Suppressor macrophage treated with lipopolysaccharide for 4 hours (primary cell): ENCODE data around the gene SLC44A2.

Experiments
- DNase-seq: peaks from one replicate; pipeline ENCODE4 v3.0.0-alpha.2; 2020

The SLC44A2 gene

DNA sequence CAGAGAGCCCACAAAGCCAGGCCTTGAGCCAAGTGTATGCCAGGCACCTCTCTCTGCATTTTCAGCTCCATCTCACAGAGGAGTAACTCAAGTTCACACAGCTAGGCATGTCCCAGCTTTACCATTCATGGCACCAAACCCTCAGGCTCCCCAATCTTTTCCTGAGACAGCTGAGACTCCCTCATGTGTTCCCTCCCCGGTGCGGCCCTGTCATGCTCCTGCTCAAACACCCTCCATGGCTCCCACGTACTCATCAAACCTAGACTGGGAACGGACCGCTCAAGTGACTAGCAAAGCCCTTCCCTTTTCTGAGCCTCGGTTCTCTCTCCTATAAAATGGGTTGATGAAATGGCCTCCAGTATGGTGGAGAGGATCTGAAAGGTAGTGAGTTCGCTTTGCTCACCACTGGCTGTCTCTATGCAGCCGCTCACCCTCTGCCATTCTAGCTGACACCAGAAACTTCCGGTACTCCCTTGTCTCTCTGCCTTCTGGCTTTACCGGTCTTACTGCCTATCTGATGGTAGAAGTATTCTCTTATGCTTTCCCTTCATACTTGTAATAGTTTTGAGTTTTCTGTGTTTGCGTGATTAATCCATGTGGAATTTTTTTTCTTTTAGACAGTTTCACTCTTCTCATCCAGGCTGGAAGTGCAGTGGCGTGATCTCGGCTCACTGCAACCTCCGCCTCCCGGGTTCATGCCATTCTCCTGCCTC lies 7.8 kb upstream of the SLC44A2 start:
- DNase-seq = no peak

DNA sequence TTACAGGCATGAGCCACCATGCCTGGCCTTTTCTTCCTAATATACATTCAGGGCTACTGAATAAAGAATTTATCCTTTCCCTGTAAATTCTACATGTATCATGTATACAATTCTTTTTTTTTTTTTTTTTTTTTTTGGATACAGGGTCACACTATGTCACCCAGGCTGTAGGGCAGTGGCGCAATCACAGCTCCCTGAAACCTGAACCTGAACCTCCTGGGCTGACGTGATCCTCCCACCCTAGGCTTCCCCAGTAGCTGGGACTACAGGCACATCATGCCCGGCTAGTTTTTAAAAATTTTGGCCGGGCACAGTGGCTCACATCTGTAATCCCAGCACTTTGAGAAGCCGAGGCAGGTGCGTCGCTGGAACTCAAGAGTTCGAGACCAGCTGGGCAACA lies 6.5 kb upstream of the SLC44A2 start:
- DNase-seq = no peak

DNA sequence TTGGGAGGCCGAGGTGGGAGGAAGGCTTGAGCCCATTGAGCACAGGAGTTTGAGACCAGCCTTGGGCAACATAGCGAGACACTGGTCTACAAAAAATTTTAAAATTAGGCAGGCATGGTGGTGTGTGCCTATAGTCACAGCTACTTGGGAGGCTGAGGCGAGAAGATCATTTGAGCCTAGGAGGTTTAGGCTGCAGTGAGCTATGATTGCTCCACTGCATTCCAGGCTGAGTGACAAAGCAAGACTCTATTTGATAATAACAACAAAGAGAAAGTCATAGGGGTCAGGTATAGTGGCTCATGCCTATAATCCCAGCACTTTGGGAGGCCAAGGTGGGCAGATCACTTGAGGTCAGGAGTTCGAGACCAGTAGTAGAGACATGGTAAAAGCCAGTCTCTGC lies 4.6 kb upstream of the SLC44A2 start:
- no peak for DNase-seq

DNA sequence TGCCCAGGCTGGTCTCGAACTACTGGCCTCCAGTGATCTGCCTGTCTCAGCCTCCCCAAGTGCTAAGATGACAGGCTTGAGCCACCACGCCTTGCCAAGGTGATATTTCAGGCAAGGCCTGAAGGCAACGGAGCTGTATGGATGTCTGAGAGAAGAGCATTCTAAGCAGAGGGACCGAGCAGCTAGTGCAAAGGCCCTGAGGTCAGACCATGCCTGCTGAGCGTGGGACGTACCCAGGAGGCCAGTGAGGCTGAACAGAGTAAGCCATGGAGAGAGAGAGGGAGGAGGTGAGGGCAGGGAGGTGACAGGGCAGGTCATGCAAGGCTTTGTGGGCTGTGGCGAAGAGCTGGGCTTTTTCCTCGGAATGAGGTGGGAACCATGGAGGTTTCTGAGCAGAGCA lies 3.4 kb upstream of the SLC44A2 start:
- DNase-seq = no peak

DNA sequence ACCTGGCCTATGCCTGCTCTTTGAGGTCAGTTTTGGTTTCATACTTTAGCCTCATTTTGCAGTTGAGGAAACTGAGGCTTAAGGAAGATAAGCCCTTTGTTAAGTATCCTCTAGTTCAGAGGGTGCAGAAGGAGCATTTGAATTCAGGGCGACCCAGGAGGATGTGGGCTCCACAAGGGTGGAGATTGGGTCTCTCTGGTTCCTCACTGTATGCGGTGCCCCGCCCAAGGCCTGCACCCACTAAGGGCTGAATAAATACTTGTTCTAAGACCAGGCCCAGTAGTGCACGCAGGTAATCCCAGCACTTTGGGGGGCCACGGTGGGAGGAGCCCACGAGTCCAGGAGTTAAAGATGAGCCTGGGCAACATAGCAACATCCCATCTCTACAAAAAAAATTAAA lies 768 bp upstream of the SLC44A2 start:
- DNase-seq = no peak

DNA sequence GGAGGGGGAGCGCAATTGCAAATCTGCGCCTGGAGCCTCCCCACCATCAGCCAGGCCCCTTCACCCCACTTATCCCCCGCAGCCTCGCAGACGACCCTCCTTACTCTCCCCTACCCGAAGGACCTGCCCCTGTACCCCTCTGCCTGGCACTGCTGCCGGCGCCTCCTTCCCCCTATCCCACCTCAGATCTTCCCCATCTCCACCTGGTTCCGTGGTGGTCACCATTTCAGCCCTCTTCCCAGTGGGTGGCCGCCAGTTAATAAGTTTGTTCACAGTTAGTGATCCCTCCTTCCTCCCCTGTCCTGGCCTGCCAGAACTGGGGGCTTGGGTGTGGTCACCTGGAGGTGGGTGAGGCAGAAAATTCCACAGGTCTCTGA lies 397 bp downstream of the SLC44A2 start:
- no peak for DNase-seq

DNA sequence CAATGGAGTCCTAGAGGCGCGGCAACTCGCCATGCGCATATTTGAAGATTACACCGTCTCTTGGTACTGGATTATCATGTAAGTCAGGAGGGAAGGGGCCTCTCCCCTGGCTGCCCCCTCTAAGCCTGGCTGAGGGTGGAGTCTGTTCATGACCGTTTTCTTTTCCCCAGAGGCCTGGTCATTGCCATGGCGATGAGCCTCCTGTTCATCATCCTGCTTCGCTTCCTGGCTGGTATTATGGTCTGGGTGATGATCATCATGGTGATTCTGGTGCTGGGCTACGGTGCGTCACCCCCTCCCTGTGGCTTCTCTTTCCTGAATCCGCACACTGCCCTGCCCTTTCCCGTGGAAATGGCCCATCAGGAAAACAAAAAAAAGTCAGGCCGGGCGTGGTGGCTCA lies 6.5 kb downstream of the SLC44A2 start:
- DNase-seq = no peak

DNA sequence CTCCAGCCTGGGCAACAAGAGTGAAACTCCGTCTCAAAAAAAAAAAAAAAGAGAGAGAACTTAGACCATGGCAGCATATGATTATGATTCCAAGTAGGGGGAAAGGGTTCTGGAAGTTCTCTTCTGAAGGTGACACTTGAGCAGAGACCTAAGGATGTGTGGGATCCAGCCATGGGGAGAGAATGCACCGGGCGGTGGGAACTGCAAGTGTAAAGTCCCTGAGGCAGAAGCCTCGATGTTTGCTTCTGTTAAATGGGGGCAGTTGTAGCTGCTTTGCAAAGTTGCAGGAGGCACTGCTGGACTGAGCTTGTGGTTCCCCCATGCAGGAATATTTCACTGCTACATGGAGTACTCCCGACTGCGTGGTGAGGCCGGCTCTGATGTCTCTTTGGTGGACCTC lies 9.1 kb downstream of the SLC44A2 start:
- no peak for DNase-seq

DNA sequence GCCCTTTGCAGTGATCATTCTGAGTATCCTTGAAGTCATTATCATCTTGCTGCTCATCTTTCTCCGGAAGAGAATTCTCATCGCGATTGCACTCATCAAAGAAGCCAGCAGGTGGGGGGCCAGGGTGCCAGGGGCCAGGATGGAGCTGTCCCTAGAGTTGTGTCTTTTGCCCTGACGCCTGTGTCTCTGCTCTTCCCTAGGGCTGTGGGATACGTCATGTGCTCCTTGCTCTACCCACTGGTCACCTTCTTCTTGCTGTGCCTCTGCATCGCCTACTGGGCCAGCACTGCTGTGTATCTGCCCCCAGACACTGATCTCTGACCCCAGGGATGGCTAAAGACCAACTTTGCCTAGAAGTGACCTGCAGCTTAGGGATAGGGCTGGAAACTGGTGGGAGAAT lies 9.6 kb downstream of the SLC44A2 start:
- no peak for DNase-seq

DNA sequence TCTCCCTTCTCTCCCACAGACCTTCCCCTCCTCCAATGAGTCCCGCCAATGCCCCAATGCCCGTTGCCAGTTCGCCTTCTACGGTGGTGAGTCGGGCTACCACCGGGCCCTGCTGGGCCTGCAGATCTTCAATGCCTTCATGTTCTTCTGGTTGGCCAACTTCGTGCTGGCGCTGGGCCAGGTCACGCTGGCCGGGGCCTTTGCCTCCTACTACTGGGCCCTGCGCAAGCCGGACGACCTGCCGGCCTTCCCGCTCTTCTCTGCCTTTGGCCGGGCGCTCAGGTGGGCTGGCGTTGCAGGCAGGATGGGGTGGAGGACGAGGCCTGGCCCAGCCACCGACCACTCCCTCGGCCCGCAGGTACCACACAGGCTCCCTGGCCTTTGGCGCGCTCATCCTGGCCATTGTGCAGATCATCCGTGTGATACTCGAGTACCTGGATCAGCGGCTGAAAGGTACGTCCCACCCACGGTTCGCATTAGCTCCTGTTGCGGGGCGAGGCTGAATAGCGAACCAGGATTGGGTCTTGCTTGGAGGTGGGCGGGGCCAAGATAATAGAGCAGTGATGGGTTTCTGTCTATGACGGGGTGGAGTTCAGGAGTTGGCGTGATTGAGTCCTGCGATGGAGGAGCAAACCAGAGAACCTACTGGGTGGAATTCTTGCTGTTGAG lies 11.1 kb downstream of the SLC44A2 start:
- DNase-seq = no peak

DNA sequence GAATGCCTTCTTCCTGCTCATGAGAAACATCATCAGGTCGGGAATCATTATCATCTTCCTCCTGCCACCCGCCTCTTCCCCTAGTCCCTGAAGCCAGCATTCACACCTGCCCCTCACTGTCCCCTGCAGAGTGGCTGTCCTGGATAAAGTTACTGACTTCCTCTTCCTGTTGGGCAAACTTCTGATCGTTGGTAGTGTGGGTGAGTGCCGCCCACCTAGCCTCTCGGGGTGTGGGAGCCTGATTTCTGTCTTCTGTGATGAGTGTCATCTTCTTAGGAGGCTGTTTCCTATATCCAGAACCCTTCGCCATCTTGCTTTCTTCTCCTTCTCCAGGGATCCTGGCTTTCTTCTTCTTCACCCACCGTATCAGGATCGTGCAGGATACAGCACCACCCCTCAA lies 12.5 kb downstream of the SLC44A2 start:
- peak; percentile 37 for DNase-seq

DNA sequence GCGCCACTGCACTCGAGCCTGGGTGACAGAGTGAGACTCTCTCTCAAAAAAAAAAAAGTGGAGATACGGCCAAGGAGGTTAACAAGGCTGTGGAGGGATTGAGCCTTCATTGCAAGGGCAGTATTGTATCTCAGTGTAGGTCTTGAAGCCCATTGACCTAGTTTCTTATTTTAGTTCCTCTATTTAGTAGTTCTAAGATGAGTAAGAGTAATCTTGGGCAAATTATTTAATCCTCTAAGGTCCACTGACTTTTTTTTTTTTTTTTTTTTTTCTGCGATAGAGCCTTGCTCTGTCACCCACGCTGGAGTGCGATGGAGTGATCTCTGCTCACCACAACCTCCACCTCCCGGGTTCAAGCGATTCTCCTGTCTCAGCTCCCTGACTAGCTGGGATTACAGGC lies 14.5 kb downstream of the SLC44A2 start:
- DNase-seq = peak; percentile 88

DNA sequence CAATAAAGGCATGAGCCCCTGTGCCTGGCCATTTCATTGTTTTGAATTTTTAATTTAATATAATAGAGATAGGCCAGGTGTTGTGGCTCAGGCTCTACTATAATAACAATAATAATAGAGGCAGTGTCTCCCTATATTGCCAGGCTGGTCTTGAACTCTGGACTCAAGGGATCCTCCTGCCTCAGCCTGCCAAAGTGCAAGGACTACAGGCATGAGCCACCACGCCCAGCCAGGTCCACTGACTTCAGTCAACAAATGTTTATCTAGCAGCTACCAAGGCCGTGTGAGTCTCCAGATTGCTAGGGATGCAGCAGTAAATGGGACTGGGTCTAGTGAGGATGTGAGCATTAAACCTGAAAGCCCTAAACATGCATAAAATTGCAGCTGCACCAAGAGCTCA lies 15.0 kb downstream of the SLC44A2 start:
- no peak for DNase-seq

DNA sequence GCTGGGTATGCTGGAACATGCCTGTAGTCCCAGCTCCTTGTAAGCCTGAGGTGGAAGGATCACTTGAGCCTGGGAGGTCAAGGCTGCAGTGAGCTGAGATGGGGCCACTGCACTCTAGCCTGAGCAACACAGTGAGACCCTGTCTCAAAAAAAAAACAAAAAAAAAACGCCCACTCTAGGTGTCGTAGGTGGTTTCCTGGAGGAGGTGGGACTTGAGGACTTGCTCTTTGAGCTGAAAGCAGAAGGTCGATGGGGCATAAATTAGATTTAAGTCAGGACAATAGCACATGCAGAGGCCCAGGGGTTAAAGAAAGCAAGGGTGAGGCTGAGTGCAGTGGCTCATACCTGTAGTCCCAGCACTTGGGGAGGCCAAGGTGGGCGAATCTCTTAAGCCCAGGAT lies 15.9 kb downstream of the SLC44A2 start:
- DNase-seq = no peak

DNA sequence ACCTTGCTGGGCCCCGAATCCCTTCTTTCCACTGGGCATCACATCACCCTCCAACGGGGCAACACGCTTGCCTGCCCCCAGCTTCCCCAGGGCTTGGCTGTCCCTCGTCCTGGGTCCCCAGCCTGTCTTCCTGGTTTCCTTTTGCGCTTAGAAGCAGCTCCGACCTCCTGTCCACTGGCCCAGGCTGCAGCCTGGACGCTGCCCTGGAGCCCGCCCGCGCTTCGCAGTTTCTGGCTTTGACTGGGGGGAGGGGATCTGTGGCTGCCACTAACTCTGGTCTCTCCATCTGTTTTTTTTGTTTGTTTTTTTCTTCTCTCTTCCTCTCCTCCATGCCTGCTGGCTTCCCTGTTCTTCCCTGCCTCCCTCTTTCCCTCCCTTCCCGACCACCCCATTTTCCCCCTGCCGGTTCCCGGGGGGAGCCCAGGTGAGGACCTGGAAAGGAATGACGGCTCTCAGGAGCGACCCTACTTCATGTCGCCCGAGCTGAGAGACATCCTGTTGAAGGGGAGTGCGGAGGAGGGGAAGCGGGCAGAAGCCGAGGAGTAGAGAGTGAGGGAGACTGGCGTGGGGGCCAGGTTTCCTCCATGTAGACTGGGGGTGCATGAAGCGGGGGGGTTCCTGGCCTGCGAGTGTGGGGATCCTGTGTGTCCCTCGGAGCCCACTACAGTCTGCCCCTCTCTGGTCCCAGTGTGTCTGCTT lies 17.3 kb downstream of the SLC44A2 start:
- DNase-seq = no peak

DNA sequence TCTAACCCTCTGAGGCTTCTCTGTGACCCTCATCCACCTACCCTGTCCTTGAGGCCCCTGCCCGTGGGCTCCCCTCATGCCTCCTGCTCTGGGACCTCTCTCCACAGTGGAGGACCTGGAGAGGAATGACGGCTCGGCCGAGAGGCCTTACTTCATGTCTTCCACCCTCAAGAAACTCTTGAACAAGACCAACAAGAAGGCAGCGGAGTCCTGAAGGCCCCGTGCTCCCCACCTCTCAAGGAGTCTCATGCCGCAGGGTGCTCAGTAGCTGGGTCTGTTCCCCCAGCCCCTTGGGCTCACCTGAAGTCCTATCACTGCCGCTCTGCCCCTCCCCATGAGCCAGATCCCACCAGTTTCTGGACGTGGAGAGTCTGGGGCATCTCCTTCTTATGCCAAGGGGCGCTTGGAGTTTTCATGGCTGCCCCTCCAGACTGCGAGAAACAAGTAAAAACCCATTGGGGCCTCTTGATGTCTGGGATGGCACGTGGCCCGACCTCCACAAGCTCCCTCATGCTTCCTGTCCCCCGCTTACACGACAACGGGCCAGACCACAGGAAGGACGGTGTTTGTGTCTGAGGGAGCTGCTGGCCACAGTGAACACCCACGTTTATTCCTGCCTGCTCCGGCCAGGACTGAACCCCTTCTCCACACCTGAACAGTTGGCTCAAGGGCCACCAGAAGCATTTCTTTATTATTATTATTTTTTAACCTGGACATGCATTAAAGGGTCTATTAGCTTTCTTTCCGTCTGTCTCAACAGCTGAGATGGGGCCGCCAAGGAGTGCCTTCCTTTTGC lies 18.0 kb downstream of the SLC44A2 start:
- no peak for DNase-seq

DNA sequence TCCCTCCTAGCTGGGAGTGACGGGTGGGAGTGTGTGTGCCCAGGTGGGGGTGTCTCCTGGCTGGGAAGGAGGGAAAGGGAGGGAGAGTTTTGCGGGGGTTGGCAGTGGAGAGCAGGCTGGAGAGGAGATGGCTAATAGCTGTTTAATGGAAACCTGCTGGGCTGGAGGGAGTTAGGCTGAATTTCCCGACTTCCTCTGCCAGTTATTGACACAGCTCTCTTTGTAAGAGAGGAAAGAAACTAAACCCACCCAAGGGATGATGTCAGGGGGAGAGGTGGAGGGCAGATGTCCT lies 18.6 kb downstream of the SLC44A2 start:
- DNase-seq = no peak

DNA sequence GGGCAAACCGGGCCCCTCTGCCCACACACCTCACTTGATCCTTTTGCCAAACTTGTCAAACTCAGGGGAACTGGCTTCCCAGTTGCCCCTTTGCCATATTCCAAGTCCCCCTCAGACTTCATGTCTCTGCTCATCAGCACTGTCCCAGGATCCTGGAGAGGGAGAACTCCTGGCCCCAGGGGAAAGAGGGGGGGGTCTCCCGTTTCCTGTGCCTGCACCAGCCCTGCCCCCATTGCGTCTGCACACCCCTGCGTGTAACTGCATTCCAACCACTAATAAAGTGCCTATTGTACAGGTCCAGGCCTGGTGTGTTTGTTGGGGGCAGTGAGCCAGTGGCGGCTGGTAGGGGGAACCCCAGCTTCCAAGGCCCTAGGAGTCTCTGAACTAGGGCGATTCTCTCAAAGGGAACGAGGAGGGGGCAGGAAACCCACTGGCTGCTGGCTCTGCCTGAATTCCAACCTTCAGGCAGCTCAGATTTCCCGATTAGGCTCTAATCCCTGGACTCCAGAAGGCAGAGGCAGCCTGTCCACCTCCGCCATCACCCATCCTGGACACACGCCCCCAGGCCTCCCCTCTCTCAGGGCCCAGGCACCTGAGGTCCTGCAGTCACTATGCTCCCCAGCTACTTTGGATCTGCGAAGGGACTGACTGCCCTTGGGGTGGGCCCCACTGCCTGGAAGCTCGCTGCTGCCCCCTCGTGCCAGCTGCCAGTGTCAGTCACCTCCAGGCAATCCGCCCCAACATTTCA lies 19.1 kb downstream of the SLC44A2 start:
- peak; percentile 86 for DNase-seq

DNA sequence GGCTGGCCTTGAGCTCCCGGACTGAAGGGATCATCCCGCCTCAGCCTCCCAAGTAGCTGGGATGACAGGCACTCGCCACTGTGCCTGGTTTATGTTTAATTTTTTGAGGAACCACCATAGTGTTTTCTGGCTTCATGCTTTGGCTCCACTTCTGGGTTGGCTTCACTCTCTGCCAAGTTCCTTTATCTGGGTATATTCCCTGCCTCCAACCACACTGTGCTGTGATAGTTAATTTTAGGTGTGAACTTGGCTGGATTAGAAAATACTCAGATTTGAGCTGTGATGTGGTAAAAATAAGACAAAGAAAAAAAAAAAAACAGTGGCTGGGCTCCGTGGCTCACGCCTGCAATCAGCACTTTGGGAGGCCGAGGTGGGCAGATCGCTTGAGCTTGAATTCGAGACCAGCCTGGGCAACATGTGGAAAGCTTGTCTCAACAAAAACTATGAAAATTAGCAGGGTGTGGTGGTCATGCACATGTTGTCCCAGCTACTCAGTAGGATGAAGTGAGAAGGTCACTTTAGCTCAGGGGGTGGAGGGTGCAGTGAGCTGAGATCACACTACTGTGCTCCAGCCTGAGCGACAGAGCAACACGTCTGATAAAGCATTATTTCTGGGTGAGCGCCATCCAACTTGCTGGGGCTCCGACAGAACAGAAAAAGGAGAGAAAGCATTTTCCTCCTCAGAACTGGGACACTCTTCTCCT lies 21.3 kb downstream of the SLC44A2 start:
- DNase-seq = no peak

DNA sequence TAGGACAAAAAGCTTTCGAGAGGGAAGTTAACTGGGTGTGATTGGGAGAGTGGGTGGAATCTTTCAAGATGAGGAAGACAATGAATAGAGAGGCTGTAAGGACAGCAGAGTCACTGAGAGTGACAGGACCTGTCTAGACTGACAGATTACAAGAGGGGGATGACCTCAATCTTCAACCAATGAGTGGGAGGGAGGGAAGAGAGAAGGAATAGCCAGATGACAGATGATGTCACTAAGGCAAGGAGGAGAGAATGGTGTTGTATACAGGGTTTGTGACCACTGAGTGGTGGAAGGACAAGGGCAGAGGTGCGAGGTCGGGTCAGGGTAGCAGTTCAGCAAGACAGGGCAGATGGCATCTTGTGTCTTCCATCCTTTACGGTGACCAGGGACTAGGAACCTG lies 23.0 kb downstream of the SLC44A2 start:
- DNase-seq = peak; percentile 85

DNA sequence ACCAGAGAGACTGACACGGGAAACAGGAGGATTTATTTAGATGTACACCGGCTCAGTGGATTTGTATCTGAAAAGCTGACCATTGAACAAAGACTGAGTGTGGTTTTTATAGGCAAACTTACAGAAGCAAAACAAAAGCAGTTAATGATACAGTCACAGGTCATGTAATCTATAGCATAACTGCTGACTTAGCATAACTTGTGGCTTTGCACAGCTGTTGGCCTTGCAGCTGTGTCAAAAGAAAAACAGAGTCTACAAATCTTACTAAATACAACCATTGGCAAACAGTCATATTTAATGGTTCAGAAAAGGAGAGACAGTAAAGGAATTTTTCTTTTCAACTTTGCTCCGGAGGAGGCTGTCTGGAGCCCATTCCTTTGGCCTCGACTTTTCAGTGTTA lies 26.5 kb downstream of the SLC44A2 start:
- no peak for DNase-seq

DNA sequence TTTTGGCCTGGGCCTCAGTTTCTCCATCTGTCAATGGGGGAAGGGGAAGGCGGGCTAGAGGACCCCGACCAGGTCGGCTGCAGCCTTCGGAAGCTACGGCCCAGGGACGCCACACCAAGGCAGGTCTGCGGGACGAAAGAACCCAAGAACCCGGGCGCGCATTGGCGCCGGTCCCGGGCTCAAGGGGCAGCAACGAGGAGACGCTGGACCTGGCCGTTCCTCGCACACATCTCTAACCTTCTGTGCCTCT lies 28.1 kb downstream of the SLC44A2 start:
- DNase-seq = no peak
